Measurements from ENCODE around the gene HIVEP3. TPM values are rescaled to one million over a fixed set of nuclear protein-coding genes. Genes with fewer than 3 reads are reported as not detected.

The HIVEP3 gene
- total RNA-seq, 1 experiment from 2014 or later, result 11.0 TPM

GRCh38 chr1:41862384-41863221 is 56.1 kb downstream of the HIVEP3 start:
- Histone ChIP-seq H3K27ac (peak overlapping the region; percentile 75), H3K79me2 (ENCODE audit: low read depth) (peaks cover 41% of the 10 kb centered on the region), H3K9me2 (ENCODE audit: insufficient read depth) (no peaks in the 10 kb centered on the region), H3K9me3 (ENCODE audit: insufficient read depth, low read depth) (no peaks in the 10 kb centered on the region), H3K4me3 (0 out of 2 replicates have a peak overlapping the region, but pooled peaks have one; percentile 1), H3K4me2 (peak overlapping the region; percentile 69), H2AFZ (peak overlapping the region; percentile 24; the same call in 1 of the 2 replicates), H4K20me1 (ENCODE audit: insufficient read depth) (no peaks in the 10 kb centered on the region), H3K27me3 (ENCODE audit: insufficient read depth, low read depth) (no peaks in the 10 kb centered on the region), H3K36me3 (ENCODE audit: low read depth) (0 out of 2 replicates have a peak, but pooled peaks cover 3% of the 10 kb centered on the region), H3K4me1 (replicated peaks; ENCODE audit: insufficient read depth) (peaks cover 65% of the 10 kb centered on the region), H3F3A (ENCODE audit: insufficient read depth, low read depth) (peaks cover 48% of the 10 kb centered on the region)
- CTCF ChIA-PET, result no interaction called here
- intact Hi-C loops (cut with micrococcal nuclease; ENCODE audit: unreplicated experiment), result loop anchor here (1.0 to 5.0 kb wide), 5 partner anchors 38 to 285 kb away; no protein-coding TSS in a partner anchor
- TF ChIP-seq EZH2 (IDR thresholded peaks at IDR 0.05; ENCODE audit: low read depth), result no peak
- no peak for TF ChIP-seq CTCF (conservative IDR thresholded peaks at IDR 0.05)
- DNase-seq, result peak; percentile 74 to 95
- TSS peak; percentile 79 for BruUV-seq (replicated peaks)
- POLR2A ChIA-PET (ENCODE audit: unreplicated experiment), result interaction anchor here (0.6 to 0.7 kb wide), 3 partner anchors 11 to 57 kb away, joined by 3 to 4 read pairs (median 4); no protein-coding TSS in a partner anchor

- no peaks in the 10 kb centered on the region for H3K27me3 ChIP-seq (ENCODE audit: insufficient read depth, low read depth)
- H3K27ac ChIP-seq, result peak overlapping the region; percentile 75
- H3K4me1 ChIP-seq (replicated peaks; ENCODE audit: insufficient read depth), result peaks cover 72% of the 10 kb centered on the region
- H4K20me1 ChIP-seq (ENCODE audit: insufficient read depth), result no peaks in the 10 kb centered on the region
- no peaks in the 10 kb centered on the region for H3K9me2 ChIP-seq (ENCODE audit: insufficient read depth)
- BruUV-seq (replicated peaks), result TSS peak; percentile 58
- ChIA-PET CTCF (interaction anchor here (0.8 kb wide), 1 partner anchor 19 kb away, joined by 3 read pairs; no protein-coding TSS in a partner anchor), POLR2A (ENCODE audit: unreplicated experiment) (interaction anchor here (0.5 to 0.7 kb wide), 3 partner anchors 10 to 344 kb away, joined by 4 to 5 read pairs (median 4); no protein-coding TSS in a partner anchor)
- H3K9me3 ChIP-seq (ENCODE audit: insufficient read depth, low read depth), result no peaks in the 10 kb centered on the region
- DNase-seq, result peak; percentile 27 to 70
- H3K4me2 ChIP-seq, result peak overlapping the region; percentile 69
- peaks cover 48% of the 10 kb centered on the region for H3F3A ChIP-seq (ENCODE audit: insufficient read depth, low read depth)
- H2AFZ ChIP-seq, result peak overlapping the region; percentile 24
- intact Hi-C loops (cut with micrococcal nuclease; ENCODE audit: unreplicated experiment), result loop anchor here (1.0 to 5.0 kb wide), 5 partner anchors 39 to 284 kb away; no protein-coding TSS in a partner anchor
- TF ChIP-seq CTCF (conservative IDR thresholded peaks at IDR 0.05) (no peak), EZH2 (IDR thresholded peaks at IDR 0.05; ENCODE audit: low read depth) (no peak)
- peaks cover 49% of the 10 kb centered on the region for H3K79me2 ChIP-seq (ENCODE audit: low read depth)
- 0 out of 2 replicates have a peak, but pooled peaks cover 5% of the 10 kb centered on the region for H3K36me3 ChIP-seq (ENCODE audit: low read depth)
- H3K4me3 ChIP-seq, result peak overlapping the region; percentile 10; the same call in 1 of the 2 replicates
Measured at GRCh38 chr1:41861535-41862383, 57.0 kb downstream of the HIVEP3 start.

GRCh38 chr1:41860771-41861170 is 58.0 kb downstream of the HIVEP3 start:
- no peaks in the 10 kb centered on the region for H3K27me3 ChIP-seq (ENCODE audit: insufficient read depth, low read depth)
- TF ChIP-seq EZH2 (IDR thresholded peaks at IDR 0.05; ENCODE audit: low read depth), result no peak
- TF ChIP-seq CTCF (conservative IDR thresholded peaks at IDR 0.05), result no peak
- H2AFZ ChIP-seq, result no peak overlapping the region
- ChIA-PET CTCF (no interaction called here), POLR2A (ENCODE audit: unreplicated experiment) (interaction anchor here (0.6 kb wide), 1 partner anchor 89 kb away, joined by 3 read pairs; no protein-coding TSS in a partner anchor)
- H3F3A ChIP-seq (ENCODE audit: insufficient read depth, low read depth), result peaks cover 54% of the 10 kb centered on the region
- H3K36me3 ChIP-seq (ENCODE audit: low read depth), result 0 out of 2 replicates have a peak, but pooled peaks cover 5% of the 10 kb centered on the region
- H3K9me3 ChIP-seq (ENCODE audit: insufficient read depth, low read depth), result no peaks in the 10 kb centered on the region
- intact Hi-C loops (cut with micrococcal nuclease; ENCODE audit: unreplicated experiment), result loop anchor here (5.0 kb wide), 2 partner anchors 188 to 283 kb away; no protein-coding TSS in a partner anchor
- DNase-seq, result no peak
- H3K27ac ChIP-seq, result peak overlapping the region; percentile 75
- H4K20me1 ChIP-seq (ENCODE audit: insufficient read depth), result no peaks in the 10 kb centered on the region
- H3K79me2 ChIP-seq (ENCODE audit: low read depth), result peaks cover 51% of the 10 kb centered on the region
- peaks cover 81% of the 10 kb centered on the region for H3K4me1 ChIP-seq (replicated peaks; ENCODE audit: insufficient read depth)
- H3K9me2 ChIP-seq (ENCODE audit: insufficient read depth), result no peaks in the 10 kb centered on the region
- H3K4me2 ChIP-seq, result peak overlapping the region; percentile 69
- BruUV-seq (replicated peaks), result no TSS peak
- H3K4me3 ChIP-seq, result no peak overlapping the region
